SK-N-SH treated with all-trans-retinoic acid at 6 μM for 48 hours (cell line): ENCODE data around the gene CHMP4A.
"Not testable (repeated sequence)": the region's sequence is repeated elsewhere in the genome, so short reads cannot be mapped to it uniquely, and the experiment has no call there.

Experiments
- ATAC-seq: fragments of 200-7000 bp; cut with Tn5 transposase; 3 replicates; pipeline ENCODE4 v1.9.1; 2020; ENCODE audit warnings: mild to moderate bottlenecking, moderate library complexity
- ARNTL ChIP-seq: fragments of 450-650 bp; formaldehyde crosslinking; IDR thresholded peaks from 2 replicates; pipeline ENCODE4 v1.5.0; 2020; ENCODE audit warnings: low read depth, mild to moderate bottlenecking, moderate library complexity, borderline replicate concordance
- BACH2 ChIP-seq: fragments of 250-450 bp; sonication (Bioruptor Pico); IDR thresholded peaks from 2 replicates; pipeline ENCODE4 v1.9.0; 2021; ENCODE audit warnings: mild to moderate bottlenecking, borderline replicate concordance
- GLIS3 ChIP-seq: fragments of 250-450 bp; sonication (Bioruptor Pico); IDR thresholded peaks from 2 replicates; pipeline ENCODE4 v1.5.0; 2020; ENCODE audit warnings: mild to moderate bottlenecking, moderate library complexity
- ISL1 ChIP-seq: fragments of 250-450 bp; sonication (Bioruptor Pico); IDR thresholded peaks from 2 replicates; pipeline ENCODE4 v2.1.2; 2022; ENCODE audit warnings: mild to moderate bottlenecking, moderate library complexity
- PATZ1 ChIP-seq: fragments of 250-450 bp; sonication (Bioruptor Pico); IDR thresholded peaks from 2 replicates; pipeline ENCODE4 v1.8.0; 2020; ENCODE audit warnings: mild to moderate bottlenecking, moderate library complexity, borderline replicate concordance
- PPARA ChIP-seq: fragments of 250-450 bp; sonication (Bioruptor Pico); IDR thresholded peaks from 2 replicates; pipeline ENCODE4 v1.5.0; 2020; ENCODE audit warnings: mild to moderate bottlenecking, borderline replicate concordance
- RARB ChIP-seq: fragments of 250-450 bp; sonication (Bioruptor Pico); IDR thresholded peaks from 2 replicates; pipeline ENCODE4 v1.8.0; 2021; ENCODE audit warnings: mild to moderate bottlenecking, moderate library complexity
- TCF4 ChIP-seq: fragments of 250-450 bp; sonication (Bioruptor Pico); IDR thresholded peaks from 2 replicates; pipeline ENCODE4 v1.8.0; 2021; ENCODE audit warnings: mild to moderate bottlenecking, moderate library complexity, borderline replicate concordance
- TOX ChIP-seq: fragments of 250-450 bp; sonication (Bioruptor Pico); IDR thresholded peaks from 2 replicates; pipeline ENCODE4 v1.8.0; 2021; ENCODE audit warnings: mild to moderate bottlenecking, moderate library complexity, borderline replicate concordance
- ZC3H10 ChIP-seq: fragments of 250-450 bp; sonication (Bioruptor Pico); IDR thresholded peaks from 2 replicates; pipeline ENCODE4 v1.5.1; 2021; ENCODE audit warnings: mild to moderate bottlenecking, moderate library complexity
- ZFP3 ChIP-seq: fragments of 250-450 bp; sonication (Bioruptor Pico); IDR thresholded peaks from 2 replicates; pipeline ENCODE4 v1.5.0; 2020; ENCODE audit warnings: mild to moderate bottlenecking, moderate library complexity
- ZFP30 ChIP-seq: fragments of 450-650 bp; formaldehyde crosslinking; IDR thresholded peaks from 2 replicates; pipeline ENCODE4 v1.5.0; 2022; ENCODE audit warnings: mild to moderate bottlenecking, moderate library complexity
- ZNF565 ChIP-seq: fragments of 450-650 bp; formaldehyde crosslinking; conservative IDR thresholded peaks from 2 replicates; pipeline ENCODE4 v1.5.0; 2020; ENCODE audit warnings: low read depth, mild to moderate bottlenecking, moderate library complexity
- ZNF8 ChIP-seq: fragments of 450-650 bp; formaldehyde crosslinking; IDR thresholded peaks from 2 replicates; pipeline ENCODE4 v1.5.0; 2020; ENCODE audit warnings: mild to moderate bottlenecking, moderate library complexity
- TF ChIP-seq, protein P1 (sequence below): fragments of 250-450 bp; sonication (Bioruptor Pico); IDR thresholded peaks from 2 replicates; pipeline ENCODE4 v1.8.0; 2021; ENCODE audit warnings: low read depth, mild to moderate bottlenecking, moderate library complexity, borderline replicate concordance
- TF ChIP-seq, protein P2 (sequence below): fragments of 250-450 bp; sonication (Bioruptor Pico); IDR thresholded peaks from 2 replicates; pipeline ENCODE4 v1.5.1; 2021; ENCODE audit warnings: mild to moderate bottlenecking, moderate library complexity
- TF ChIP-seq, protein P3 (sequence below): fragments of 250-450 bp; sonication (Bioruptor Pico); IDR thresholded peaks from 2 replicates; pipeline ENCODE4 v1.5.1; 2020; ENCODE audit warnings: low read depth, mild to moderate bottlenecking, moderate library complexity

Gene CHMP4A

GRCh38 chr14:24204163-24205146 is 8.8 kb downstream of the CHMP4A start:
- no peak for ATAC-seq
- TF ChIP-seq RARB (CRISPR knock-in tag) (no peak), TOX (no peak), ZNF565 (no peak), BACH2 (CRISPR knock-in tag) (no peak), ZNF8 (CRISPR knock-in tag) (no peak), ZFP30 (CRISPR knock-in tag) (no peak), ZC3H10 (CRISPR knock-in tag) (no peak), GLIS3 (CRISPR knock-in tag) (no peak), PPARA (CRISPR knock-in tag) (no peak), TCF4 (CRISPR knock-in tag) (no peak), PATZ1 (CRISPR knock-in tag) (no peak), ISL1 (no peak)
- TF ChIP-seq, protein P1, sequence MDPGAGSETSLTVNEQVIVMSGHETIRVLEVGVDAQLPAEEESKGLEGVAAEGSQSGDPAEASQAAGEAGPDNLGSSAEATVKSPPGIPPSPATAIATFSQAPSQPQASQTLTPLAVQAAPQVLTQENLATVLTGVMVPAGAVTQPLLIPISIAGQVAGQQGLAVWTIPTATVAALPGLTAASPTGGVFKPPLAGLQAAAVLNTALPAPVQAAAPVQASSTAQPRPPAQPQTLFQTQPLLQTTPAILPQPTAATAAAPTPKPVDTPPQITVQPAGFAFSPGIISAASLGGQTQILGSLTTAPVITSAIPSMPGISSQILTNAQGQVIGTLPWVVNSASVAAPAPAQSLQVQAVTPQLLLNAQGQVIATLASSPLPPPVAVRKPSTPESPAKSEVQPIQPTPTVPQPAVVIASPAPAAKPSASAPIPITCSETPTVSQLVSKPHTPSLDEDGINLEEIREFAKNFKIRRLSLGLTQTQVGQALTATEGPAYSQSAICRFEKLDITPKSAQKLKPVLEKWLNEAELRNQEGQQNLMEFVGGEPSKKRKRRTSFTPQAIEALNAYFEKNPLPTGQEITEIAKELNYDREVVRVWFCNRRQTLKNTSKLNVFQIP (CRISPR knock-in tag) = no peak
- TF ChIP-seq, protein P2, sequence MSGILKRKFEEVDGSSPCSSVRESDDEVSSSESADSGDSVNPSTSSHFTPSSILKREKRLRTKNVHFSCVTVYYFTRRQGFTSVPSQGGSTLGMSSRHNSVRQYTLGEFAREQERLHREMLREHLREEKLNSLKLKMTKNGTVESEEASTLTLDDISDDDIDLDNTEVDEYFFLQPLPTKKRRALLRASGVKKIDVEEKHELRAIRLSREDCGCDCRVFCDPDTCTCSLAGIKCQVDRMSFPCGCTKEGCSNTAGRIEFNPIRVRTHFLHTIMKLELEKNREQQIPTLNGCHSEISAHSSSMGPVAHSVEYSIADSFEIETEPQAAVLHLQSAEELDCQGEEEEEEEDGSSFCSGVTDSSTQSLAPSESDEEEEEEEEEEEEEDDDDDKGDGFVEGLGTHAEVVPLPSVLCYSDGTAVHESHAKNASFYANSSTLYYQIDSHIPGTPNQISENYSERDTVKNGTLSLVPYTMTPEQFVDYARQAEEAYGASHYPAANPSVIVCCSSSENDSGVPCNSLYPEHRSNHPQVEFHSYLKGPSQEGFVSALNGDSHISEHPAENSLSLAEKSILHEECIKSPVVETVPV = no peak
- TF ChIP-seq, protein P3, sequence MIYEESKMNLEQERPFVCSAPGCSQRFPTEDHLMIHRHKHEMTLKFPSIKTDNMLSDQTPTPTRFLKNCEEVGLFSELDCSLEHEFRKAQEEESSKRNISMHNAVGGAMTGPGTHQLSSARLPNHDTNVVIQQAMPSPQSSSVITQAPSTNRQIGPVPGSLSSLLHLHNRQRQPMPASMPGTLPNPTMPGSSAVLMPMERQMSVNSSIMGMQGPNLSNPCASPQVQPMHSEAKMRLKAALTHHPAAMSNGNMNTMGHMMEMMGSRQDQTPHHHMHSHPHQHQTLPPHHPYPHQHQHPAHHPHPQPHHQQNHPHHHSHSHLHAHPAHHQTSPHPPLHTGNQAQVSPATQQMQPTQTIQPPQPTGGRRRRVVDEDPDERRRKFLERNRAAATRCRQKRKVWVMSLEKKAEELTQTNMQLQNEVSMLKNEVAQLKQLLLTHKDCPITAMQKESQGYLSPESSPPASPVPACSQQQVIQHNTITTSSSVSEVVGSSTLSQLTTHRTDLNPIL (CRISPR knock-in tag) = no peak
- TF ChIP-seq, all 23 proteins: peak for 0

- ATAC-seq = not testable (repeated sequence)
Measured at GRCh38 chr14:24203249-24203886, 9.9 kb downstream of the CHMP4A start.

DNA sequence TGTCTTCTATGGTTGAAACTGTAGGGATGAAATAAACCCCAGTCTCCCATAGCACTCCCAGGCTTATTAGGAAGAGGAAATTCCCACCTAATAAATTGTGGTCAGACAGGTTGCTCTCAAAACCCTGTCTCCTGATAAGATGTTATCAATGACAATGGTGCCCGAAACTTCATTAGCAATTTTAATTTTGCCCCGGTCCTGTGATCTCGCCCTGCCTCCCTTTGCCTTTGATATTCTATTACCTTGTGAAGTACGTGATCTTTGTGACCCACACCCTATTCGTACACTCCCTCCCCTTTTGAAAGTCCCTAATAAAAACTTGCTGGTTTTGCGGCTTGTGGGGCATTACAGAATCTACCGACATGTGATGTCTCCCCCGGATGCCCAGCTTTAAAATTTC is 10.8 kb downstream of the CHMP4A start:
- ATAC-seq = not testable (repeated sequence)

DNA sequence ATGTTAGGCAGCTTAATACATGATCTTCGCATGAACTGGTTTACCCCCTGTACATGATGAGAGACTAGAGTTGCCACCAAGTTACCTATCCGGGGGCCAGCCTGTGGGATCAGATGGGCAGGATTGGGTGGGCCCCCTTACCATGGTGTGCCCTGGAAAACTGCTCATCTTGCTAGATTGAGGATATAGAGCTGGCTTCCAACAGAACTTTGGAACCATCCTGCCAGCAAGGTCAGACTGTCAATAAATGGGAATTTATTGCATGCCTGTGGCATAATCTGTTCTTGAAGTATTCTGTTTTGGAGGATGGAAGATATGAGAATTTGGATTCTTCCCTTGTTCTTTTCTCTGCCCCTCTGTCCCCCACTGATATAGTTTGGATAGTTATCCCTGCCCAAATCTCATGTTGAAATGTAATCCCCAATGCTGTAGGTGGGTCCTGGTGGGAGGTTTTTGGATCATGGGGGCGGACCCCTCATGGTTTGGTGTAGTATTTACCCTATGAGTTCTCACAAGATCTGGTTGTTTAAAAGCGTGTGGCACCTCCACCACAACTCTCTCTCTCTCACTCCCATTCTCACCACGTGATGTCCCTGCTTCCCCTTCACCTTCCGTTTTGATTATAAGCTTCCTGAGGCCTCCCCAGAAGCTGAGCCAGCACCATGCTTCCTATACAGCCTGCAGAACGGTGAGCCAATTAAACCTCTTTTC is 14.3 kb downstream of the CHMP4A start:
- ATAC-seq = no peak
- TF ChIP-seq TCF4 (CRISPR knock-in tag) (no peak), TOX (no peak), ZFP3 (CRISPR knock-in tag) (no peak), PATZ1 (CRISPR knock-in tag) (no peak), ARNTL (CRISPR knock-in tag) (no peak)
- TF ChIP-seq, protein P3 (CRISPR knock-in tag) = no peak
